Fibroblast of lung (primary cell): ENCODE results near the gene ASPDH. TPM values are rescaled to one million over a fixed set of nuclear protein-coding genes. Genes with fewer than 3 reads are reported as not detected.

Experiments
- DNase-seq, 2 donors: peaks; one replicate each; pipeline versions ENCODE4 v3.0.0 to v3.0.0-alpha.2; 2010; ENCODE audit warnings: low read depth in 2 of 2
- H2AFZ ChIP-seq: 2 replicates; pipeline ENCODE4 v1.5.1; 2012; ENCODE audit warnings: low read length, control low read depth, inconsistent platforms
- H3K27ac ChIP-seq: 2 replicates; pipeline ENCODE4 v1.5.1; 2011; ENCODE audit warnings: low read length, control low read depth; ENCODE audit not compliant: insufficient read depth
- H3K27me3 ChIP-seq: 2 replicates; pipeline ENCODE4 v1.5.1; 2011; ENCODE audit warnings: mild to moderate bottlenecking, low read length; ENCODE audit not compliant: control insufficient read depth, insufficient read depth
- H3K36me3 ChIP-seq: 2 replicates; pipeline ENCODE4 v1.5.1; 2011; ENCODE audit warnings: low read length; ENCODE audit not compliant: control insufficient read depth, insufficient read depth
- H3K4me1 ChIP-seq: 2 replicates; pipeline ENCODE4 v1.5.1; 2011; ENCODE audit warnings: low read length; ENCODE audit not compliant: control insufficient read depth, insufficient read depth; ENCODE audit errors: extremely low read depth
- H3K4me2 ChIP-seq: 2 replicates; pipeline ENCODE4 v1.5.1; 2011; ENCODE audit warnings: low read length, control low read depth; ENCODE audit not compliant: insufficient read depth; ENCODE audit errors: extremely low read depth
- H3K4me3 ChIP-seq, 4 experiments: fragments of 200-600 bp in 1 of 4; sonication (generic) in 1 of 4; replicated peaks in 1 of 4; 2 replicates each; pipeline ENCODE4 v1.5.1; 2011 to 2016; ENCODE audit warnings: low read length in 4 of 4, low read depth in 3 of 4, mild to moderate bottlenecking in 3 of 4, control low read depth in 2 of 4, inconsistent platforms in 1 of 4, mixed read lengths in 1 of 4; ENCODE audit not compliant: insufficient read depth in 1 of 4; ENCODE audit errors: control extremely low read depth in 1 of 4
- H3K79me2 ChIP-seq: 2 replicates; pipeline ENCODE4 v1.5.1; 2012; ENCODE audit warnings: mild to moderate bottlenecking, low read length, inconsistent platforms; ENCODE audit not compliant: control insufficient read depth, insufficient read depth
- H3K9ac ChIP-seq: 2 replicates; pipeline ENCODE4 v1.5.1; 2011; ENCODE audit warnings: mild to moderate bottlenecking, low read length, control low read depth; ENCODE audit not compliant: insufficient read depth
- H3K9me3 ChIP-seq: 2 replicates; pipeline ENCODE4 v1.5.1; 2012; ENCODE audit warnings: low read depth, low read length; ENCODE audit not compliant: control insufficient read depth, insufficient read depth
- H4K20me1 ChIP-seq: 2 replicates; pipeline ENCODE4 v1.5.1; 2011; ENCODE audit warnings: low read length; ENCODE audit not compliant: control insufficient read depth, insufficient read depth; ENCODE audit errors: extremely low read depth
- EZH2 ChIP-seq: IDR thresholded peaks from 2 replicates; pipeline ENCODE4 v1.5.1; 2012; ENCODE audit warnings: low read length, control low read depth, mild to moderate bottlenecking; ENCODE audit errors: missing control alignments
- polyA plus RNA-seq, 2 donors: library from polyadenylated mRNA; depleted of rRNA in 1 of 2; stranded (reverse) in 1 of 2; unstranded in 1 of 2; fragments of >200 nt; gene quantifications; 2 replicates each; pipeline ENCODE4 v1.2.1, GENCODE V29; 2011 to 2012; ENCODE audit warnings: missing spikeins in 1 of 2
- total RNA-seq: library from RNA; depleted of rRNA; stranded (reverse); fragments of >200 nt; gene quantifications from 2 replicates; pipeline ENCODE4 v1.2.1, GENCODE V29; 2014
- TF ChIP-seq, protein P1 (sequence below), 2 donors: IDR thresholded peaks in 1 of 2; conservative IDR thresholded peaks in 1 of 2; 1 replicate in 1 of 2; 2 replicates in 1 of 2; pipeline ENCODE4 v1.5.1; 2011 to 2012; ENCODE audit warnings: low read length in 2 of 2, control low read depth in 1 of 2, inconsistent platforms in 1 of 2, low read depth in 1 of 2, mild to moderate bottlenecking in 1 of 2

The ASPDH gene
- total and polyA plus RNA-seq, 2 donors (not counting 1 experiment from before 2014, with no cell fraction given): not detected

DNA sequence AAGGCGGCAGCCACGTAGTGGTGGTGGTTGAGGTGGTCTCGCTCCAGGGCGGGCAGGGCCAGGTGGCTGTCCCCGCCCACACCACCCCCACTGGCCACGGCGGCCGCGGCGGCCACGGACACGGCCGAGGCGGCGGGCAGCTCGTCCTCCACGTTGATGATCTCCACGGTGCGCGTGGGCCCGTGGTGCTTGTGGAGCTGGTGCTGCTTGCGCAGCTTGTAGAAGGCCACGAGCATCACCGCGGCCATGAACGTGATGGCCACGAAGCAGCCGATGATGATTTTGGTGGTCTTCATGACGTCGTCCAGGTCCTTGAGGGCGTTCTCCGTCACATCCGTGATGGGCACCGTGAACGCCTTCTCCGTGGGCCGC is 4.0 kb upstream of the ASPDH start:
- DNase-seq: no peak
- H3K9ac ChIP-seq: no peak overlapping the region
- H3K79me2 ChIP-seq: no peaks in the 10 kb centered on the region
- no peaks in the 10 kb centered on the region for H4K20me1 ChIP-seq
- H3K4me1 ChIP-seq: no peaks in the 10 kb centered on the region
- no peaks in the 10 kb centered on the region for H3K9me3 ChIP-seq
- no peak overlapping the region for H3K27ac ChIP-seq
- H3K4me2 ChIP-seq: no peak overlapping the region
- no peaks in the 10 kb centered on the region for H3K36me3 ChIP-seq
- TF ChIP-seq EZH2: no peak
- TF ChIP-seq, protein P1, sequence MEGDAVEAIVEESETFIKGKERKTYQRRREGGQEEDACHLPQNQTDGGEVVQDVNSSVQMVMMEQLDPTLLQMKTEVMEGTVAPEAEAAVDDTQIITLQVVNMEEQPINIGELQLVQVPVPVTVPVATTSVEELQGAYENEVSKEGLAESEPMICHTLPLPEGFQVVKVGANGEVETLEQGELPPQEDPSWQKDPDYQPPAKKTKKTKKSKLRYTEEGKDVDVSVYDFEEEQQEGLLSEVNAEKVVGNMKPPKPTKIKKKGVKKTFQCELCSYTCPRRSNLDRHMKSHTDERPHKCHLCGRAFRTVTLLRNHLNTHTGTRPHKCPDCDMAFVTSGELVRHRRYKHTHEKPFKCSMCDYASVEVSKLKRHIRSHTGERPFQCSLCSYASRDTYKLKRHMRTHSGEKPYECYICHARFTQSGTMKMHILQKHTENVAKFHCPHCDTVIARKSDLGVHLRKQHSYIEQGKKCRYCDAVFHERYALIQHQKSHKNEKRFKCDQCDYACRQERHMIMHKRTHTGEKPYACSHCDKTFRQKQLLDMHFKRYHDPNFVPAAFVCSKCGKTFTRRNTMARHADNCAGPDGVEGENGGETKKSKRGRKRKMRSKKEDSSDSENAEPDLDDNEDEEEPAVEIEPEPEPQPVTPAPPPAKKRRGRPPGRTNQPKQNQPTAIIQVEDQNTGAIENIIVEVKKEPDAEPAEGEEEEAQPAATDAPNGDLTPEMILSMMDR (conservative IDR thresholded peaks at IDR 0.05 in 1 of 2, IDR thresholded peaks at IDR 0.05 in 1 of 2; ENCODE audit: low read depth in 1 of 2, low read length in 2 of 2): no peak
- H2AFZ ChIP-seq: no peak overlapping the region
- H3K27me3 ChIP-seq: no peaks in the 10 kb centered on the region
- no peak overlapping the region for H3K4me3 ChIP-seq

DNA sequence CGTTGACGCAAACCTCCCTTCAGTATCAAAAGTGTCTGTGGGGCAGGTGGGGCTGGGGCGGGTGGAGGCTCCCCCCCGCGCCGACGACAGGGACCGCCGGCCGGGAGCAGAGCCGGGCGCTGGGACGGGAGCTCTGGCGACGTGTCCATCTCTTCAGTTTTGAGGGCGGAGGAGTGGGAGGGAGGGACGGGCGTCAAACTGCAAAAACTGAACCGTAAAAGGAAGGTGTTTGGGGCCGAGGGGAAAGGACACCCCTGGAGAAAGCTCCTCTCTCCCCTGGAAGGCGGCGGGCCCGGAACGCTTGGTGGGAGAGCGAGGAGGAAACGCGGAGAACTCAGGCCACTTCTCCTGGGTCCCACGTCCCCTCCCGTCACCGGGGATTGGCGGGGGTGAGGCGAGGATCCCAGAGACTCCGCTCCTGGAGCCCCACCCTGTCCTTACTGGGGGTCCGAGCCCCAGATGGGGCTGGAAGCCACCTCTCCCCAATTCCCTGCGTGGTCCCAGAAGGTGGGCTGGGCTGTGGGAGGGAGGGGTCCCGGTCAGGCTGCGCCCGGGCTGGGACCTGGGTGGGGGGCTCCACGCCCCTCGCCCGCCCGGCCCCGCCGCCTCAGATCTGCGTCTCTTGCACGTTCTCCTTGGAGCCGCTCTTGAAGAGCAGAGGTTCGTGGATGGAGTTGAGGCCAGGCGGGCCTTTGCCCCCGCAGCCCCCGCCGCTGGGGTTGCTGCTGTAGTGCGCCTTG is 3.4 kb upstream of the ASPDH start:
- TF ChIP-seq, protein P1 (conservative IDR thresholded peaks at IDR 0.05 in 1 of 2, IDR thresholded peaks at IDR 0.05 in 1 of 2; ENCODE audit: low read depth in 1 of 2, low read length in 2 of 2): no peak
- no peak for TF ChIP-seq EZH2
- H3K36me3 ChIP-seq: no peaks in the 10 kb centered on the region

DNA sequence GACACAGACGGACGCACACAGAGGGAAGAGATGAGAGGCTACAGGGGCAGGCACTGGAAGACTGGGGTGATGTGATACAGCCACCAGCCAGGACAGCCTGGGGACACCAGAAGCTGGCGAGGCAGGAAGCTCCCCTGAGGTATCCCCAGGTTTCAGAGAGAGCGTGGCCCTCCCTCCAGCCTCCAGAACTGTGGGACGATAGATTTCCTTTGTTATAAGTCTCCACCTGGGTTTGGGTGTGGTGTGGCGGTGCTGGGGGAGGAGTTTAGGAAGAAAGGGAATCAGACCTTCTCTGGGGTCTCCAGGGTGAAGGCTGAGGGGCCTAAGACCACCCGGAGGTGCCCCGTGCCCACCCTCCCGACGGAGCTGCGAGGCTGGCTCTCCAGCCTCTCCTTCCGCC is 2.7 kb upstream of the ASPDH start:
- no peaks in the 10 kb centered on the region for H3K36me3 ChIP-seq
- no peak overlapping the region for H3K27ac ChIP-seq
- DNase-seq: no peak
- TF ChIP-seq, protein P1 (conservative IDR thresholded peaks at IDR 0.05 in 1 of 2, IDR thresholded peaks at IDR 0.05 in 1 of 2; ENCODE audit: low read depth in 1 of 2, low read length in 2 of 2): no peak
- TF ChIP-seq EZH2: no peak
- H3K4me1 ChIP-seq: no peaks in the 10 kb centered on the region
- no peak overlapping the region for H3K4me2 ChIP-seq
- H3K9ac ChIP-seq: no peak overlapping the region
- no peaks in the 10 kb centered on the region for H3K9me3 ChIP-seq
- H4K20me1 ChIP-seq: no peaks in the 10 kb centered on the region
- H3K27me3 ChIP-seq: no peaks in the 10 kb centered on the region
- no peaks in the 10 kb centered on the region for H3K79me2 ChIP-seq
- H2AFZ ChIP-seq: no peak overlapping the region
- H3K4me3 ChIP-seq: no peak overlapping the region

More for the DNA sequence above, 3.4 kb upstream of the ASPDH start:
- H3K27ac ChIP-seq: no peak overlapping the region
- H2AFZ ChIP-seq: no peak overlapping the region
- no peaks in the 10 kb centered on the region for H3K79me2 ChIP-seq
- no peak overlapping the region for H3K4me3 ChIP-seq
- H3K9me3 ChIP-seq: no peaks in the 10 kb centered on the region
- no peaks in the 10 kb centered on the region for H4K20me1 ChIP-seq
- no peaks in the 10 kb centered on the region for H3K4me1 ChIP-seq
- H3K27me3 ChIP-seq: no peaks in the 10 kb centered on the region
- H3K4me2 ChIP-seq: no peak overlapping the region
- no peak for DNase-seq
- no peak overlapping the region for H3K9ac ChIP-seq
